ENCODE data around the gene EEF1G. TPM values are rescaled to one million over a fixed set of nuclear protein-coding genes. Genes with fewer than 3 reads are reported as not detected.

Gene EEF1G
- total and polyA plus RNA-seq, 9 of the 15 experiments (the other 6 are each of a cell fraction or from before 2014, with no cell fraction given): 985 to 2,349 (median 2,035) TPM

DNA sequence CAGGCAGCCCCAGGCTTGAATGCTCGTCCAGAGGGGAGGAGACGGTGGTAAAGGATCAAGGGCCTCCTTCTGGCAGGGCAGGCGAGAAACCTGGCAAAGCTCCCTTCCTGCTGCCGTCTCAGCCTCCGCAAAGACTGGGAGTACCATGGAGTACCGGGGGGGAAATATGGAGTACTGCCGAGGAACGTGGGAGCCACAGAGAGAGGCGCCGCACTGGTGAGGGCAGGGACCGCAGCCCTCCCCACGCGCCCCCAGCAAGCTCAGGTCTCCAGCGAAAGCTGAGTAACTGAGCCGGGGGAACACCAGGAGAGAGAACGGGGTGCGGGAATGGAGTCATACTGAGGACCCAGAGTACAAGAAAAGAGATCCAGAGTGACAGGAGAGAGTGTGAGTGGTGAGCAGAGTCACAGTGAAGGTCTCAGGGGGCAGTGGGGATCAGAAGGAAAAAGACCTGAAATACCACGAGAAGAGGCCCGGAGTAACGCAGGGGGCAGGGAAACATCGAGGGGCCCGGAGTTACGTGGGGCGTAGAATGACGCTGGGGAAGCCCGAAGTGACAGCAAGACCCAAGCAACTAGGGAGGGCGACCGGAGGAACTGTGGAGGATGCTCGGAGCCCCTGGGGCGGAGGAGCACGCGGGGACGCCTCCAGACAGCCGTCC is 38.1 kb upstream of the EEF1G start (continued):
- TF ChIP-seq, protein P1, sequence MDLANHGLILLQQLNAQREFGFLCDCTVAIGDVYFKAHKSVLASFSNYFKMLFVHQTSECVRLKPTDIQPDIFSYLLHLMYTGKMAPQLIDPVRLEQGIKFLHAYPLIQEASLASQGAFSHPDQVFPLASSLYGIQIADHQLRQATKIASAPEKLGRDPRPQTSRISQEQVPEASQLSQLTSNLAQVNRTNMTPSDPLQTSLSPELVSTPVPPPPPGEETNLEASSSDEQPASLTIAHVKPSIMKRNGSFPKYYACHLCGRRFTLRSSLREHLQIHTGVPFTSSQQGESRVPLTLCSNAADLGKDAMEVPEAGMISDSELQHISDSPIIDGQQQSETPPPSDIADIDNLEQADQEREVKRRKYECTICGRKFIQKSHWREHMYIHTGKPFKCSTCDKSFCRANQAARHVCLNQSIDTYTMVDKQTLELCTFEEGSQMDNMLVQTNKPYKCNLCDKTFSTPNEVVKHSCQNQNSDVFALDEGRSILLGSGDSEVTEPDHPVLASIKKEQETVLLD (IDR thresholded peaks at IDR 0.05): peak; percentile 65; the same call in 1 of the 2 replicates
- TF ChIP-seq YY1 (IDR thresholded peaks at IDR 0.05; ENCODE audit: borderline replicate concordance in 1 of 3, control insufficient read depth in 1 of 3, extremely low read depth in 1 of 3, insufficient read depth in 3 of 3, insufficient read length in 1 of 3, insufficient replicate concordance in 2 of 3, low read depth in 1 of 3, low read length in 2 of 3) (peak in 2 of 3 experiments; percentile 32 to 48), NCOA4 (IDR thresholded peaks at IDR 0.05; ENCODE audit: partially characterized antibody) (no peak), EP400 (IDR thresholded peaks at IDR 0.05) (peak; percentile 55), ZNF263 (CRISPR knock-in tag; IDR thresholded peaks at IDR 0.05; ENCODE audit: borderline replicate concordance) (peak; percentile 67; the same call in 1 of the 2 replicates), MCM2 (IDR thresholded peaks at IDR 0.05; ENCODE audit: low read depth) (no peak), HNRNPH1 (optimal IDR thresholded peaks at IDR 0.05; ENCODE audit: low read depth, low read length) (no peak), TEAD1 (CRISPR knock-in tag; IDR thresholded peaks at IDR 0.05) (peak in 1 of 2 experiments; percentile 79; a peak in 2 of 4 replicates), EGR1 (conservative IDR thresholded peaks at IDR 0.05) (no peak), HDAC2 (IDR thresholded peaks at IDR 0.05) (peak; percentile 91)
- TF ChIP-seq, protein P2, sequence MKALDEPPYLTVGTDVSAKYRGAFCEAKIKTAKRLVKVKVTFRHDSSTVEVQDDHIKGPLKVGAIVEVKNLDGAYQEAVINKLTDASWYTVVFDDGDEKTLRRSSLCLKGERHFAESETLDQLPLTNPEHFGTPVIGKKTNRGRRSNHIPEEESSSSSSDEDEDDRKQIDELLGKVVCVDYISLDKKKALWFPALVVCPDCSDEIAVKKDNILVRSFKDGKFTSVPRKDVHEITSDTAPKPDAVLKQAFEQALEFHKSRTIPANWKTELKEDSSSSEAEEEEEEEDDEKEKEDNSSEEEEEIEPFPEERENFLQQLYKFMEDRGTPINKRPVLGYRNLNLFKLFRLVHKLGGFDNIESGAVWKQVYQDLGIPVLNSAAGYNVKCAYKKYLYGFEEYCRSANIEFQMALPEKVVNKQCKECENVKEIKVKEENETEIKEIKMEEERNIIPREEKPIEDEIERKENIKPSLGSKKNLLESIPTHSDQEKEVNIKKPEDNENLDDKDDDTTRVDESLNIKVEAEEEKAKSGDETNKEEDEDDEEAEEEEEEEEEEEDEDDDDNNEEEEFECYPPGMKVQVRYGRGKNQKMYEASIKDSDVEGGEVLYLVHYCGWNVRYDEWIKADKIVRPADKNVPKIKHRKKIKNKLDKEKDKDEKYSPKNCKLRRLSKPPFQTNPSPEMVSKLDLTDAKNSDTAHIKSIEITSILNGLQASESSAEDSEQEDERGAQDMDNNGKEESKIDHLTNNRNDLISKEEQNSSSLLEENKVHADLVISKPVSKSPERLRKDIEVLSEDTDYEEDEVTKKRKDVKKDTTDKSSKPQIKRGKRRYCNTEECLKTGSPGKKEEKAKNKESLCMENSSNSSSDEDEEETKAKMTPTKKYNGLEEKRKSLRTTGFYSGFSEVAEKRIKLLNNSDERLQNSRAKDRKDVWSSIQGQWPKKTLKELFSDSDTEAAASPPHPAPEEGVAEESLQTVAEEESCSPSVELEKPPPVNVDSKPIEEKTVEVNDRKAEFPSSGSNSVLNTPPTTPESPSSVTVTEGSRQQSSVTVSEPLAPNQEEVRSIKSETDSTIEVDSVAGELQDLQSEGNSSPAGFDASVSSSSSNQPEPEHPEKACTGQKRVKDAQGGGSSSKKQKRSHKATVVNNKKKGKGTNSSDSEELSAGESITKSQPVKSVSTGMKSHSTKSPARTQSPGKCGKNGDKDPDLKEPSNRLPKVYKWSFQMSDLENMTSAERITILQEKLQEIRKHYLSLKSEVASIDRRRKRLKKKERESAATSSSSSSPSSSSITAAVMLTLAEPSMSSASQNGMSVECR (CRISPR knock-in tag; IDR thresholded peaks at IDR 0.05): peak; percentile 57
- TF ChIP-seq, protein P3, sequence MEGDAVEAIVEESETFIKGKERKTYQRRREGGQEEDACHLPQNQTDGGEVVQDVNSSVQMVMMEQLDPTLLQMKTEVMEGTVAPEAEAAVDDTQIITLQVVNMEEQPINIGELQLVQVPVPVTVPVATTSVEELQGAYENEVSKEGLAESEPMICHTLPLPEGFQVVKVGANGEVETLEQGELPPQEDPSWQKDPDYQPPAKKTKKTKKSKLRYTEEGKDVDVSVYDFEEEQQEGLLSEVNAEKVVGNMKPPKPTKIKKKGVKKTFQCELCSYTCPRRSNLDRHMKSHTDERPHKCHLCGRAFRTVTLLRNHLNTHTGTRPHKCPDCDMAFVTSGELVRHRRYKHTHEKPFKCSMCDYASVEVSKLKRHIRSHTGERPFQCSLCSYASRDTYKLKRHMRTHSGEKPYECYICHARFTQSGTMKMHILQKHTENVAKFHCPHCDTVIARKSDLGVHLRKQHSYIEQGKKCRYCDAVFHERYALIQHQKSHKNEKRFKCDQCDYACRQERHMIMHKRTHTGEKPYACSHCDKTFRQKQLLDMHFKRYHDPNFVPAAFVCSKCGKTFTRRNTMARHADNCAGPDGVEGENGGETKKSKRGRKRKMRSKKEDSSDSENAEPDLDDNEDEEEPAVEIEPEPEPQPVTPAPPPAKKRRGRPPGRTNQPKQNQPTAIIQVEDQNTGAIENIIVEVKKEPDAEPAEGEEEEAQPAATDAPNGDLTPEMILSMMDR (IDR thresholded peaks at IDR 0.05 in 2 of 3, conservative IDR thresholded peaks at IDR 0.05 in 1 of 3; ENCODE audit: insufficient read depth in 2 of 3, low read depth in 1 of 3, low read length in 3 of 3): peak in 1 of 3 experiments; percentile 1; a peak in 1 of 6 replicates
- TF ChIP-seq, protein P4, sequence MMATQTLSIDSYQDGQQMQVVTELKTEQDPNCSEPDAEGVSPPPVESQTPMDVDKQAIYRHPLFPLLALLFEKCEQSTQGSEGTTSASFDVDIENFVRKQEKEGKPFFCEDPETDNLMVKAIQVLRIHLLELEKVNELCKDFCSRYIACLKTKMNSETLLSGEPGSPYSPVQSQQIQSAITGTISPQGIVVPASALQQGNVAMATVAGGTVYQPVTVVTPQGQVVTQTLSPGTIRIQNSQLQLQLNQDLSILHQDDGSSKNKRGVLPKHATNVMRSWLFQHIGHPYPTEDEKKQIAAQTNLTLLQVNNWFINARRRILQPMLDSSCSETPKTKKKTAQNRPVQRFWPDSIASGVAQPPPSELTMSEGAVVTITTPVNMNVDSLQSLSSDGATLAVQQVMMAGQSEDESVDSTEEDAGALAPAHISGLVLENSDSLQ (IDR thresholded peaks at IDR 0.05): peak; percentile 64; the same call in 1 of the 2 replicates
- TF ChIP-seq, protein P5, sequence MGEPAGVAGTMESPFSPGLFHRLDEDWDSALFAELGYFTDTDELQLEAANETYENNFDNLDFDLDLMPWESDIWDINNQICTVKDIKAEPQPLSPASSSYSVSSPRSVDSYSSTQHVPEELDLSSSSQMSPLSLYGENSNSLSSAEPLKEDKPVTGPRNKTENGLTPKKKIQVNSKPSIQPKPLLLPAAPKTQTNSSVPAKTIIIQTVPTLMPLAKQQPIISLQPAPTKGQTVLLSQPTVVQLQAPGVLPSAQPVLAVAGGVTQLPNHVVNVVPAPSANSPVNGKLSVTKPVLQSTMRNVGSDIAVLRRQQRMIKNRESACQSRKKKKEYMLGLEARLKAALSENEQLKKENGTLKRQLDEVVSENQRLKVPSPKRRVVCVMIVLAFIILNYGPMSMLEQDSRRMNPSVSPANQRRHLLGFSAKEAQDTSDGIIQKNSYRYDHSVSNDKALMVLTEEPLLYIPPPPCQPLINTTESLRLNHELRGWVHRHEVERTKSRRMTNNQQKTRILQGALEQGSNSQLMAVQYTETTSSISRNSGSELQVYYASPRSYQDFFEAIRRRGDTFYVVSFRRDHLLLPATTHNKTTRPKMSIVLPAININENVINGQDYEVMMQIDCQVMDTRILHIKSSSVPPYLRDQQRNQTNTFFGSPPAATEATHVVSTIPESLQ (CRISPR knock-in tag; IDR thresholded peaks at IDR 0.05): peak; percentile 69; the same call in 1 of the 2 replicates

All from K562 (cell line).